GM12872 (cell line): Measurements from ENCODE around the gene PLEKHJ1.

Experiments used
- TF ChIP-seq, protein P1 (sequence below): IDR thresholded peaks from 3 replicates; pipeline ENCODE4 v1.5.1; 2011; ENCODE audit warnings: low read depth, mild to moderate bottlenecking, low read length, moderate library complexity; ENCODE audit not compliant: insufficient read depth

PLEKHJ1 gene

DNA sequence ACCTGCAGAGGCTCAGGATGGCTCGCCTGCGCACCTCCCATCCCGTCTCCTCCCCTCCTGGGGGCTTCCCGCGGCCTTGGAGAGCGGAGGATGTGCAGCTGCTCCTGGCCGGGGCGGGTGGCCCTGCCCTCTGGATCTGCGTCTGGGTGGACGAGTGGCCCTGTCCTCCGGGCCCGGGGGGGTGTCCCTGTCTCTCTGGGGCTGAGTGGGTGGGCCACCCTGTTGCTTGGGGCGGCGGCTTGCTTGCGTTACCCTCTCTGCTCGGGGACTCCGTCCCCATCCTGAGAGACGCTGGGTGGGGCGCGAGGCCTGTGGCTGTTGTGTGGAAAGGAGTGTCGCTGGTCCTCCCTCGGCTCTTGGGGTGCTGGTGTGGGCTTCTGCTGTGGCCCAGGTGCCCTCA is 37.8 kb downstream of the PLEKHJ1 start:
- TF ChIP-seq, protein P1, sequence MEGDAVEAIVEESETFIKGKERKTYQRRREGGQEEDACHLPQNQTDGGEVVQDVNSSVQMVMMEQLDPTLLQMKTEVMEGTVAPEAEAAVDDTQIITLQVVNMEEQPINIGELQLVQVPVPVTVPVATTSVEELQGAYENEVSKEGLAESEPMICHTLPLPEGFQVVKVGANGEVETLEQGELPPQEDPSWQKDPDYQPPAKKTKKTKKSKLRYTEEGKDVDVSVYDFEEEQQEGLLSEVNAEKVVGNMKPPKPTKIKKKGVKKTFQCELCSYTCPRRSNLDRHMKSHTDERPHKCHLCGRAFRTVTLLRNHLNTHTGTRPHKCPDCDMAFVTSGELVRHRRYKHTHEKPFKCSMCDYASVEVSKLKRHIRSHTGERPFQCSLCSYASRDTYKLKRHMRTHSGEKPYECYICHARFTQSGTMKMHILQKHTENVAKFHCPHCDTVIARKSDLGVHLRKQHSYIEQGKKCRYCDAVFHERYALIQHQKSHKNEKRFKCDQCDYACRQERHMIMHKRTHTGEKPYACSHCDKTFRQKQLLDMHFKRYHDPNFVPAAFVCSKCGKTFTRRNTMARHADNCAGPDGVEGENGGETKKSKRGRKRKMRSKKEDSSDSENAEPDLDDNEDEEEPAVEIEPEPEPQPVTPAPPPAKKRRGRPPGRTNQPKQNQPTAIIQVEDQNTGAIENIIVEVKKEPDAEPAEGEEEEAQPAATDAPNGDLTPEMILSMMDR, result no peak

DNA sequence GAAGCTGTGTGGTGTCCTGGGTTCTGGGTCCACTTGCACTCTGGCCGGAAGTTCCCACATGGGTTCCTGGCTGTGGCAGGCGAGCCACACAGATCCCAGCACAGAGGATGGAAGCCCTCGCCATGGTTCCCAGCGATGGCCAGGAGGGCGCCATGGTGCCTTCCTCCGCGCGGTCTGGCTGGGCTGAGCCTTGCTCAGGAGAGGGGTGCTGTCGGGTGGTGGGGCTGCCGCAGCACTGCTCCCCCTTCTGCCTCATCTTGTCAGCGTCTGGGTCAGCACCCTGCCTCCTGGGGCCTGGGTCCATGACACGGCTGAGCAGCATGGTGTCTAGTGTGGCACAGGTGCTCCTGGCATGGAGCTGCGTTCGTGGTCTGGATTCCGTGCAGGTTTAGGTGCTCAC is 38.9 kb downstream of the PLEKHJ1 start:
- TF ChIP-seq, protein P1, result no peak

DNA sequence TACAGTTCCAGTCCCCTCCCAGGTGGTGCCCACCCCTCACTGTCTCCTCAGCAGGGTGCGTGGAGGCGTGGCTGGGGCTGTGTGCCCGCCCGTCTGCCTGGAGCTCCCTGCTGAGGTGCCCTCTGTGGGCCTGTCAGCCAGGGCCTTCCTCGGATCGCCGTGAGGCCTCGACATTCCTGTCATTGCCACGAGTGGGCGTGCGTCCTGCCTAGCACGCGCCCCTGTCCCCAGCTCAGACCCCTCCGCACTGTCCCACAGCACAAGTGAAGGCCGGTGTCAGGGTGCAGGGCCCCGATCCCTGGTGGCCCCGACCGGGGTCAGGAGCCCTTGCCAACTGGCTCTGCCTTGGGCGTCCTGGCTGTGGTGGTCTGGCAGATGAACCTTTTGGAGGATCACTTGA is 40.2 kb downstream of the PLEKHJ1 start:
- TF ChIP-seq, protein P1, result no peak

DNA sequence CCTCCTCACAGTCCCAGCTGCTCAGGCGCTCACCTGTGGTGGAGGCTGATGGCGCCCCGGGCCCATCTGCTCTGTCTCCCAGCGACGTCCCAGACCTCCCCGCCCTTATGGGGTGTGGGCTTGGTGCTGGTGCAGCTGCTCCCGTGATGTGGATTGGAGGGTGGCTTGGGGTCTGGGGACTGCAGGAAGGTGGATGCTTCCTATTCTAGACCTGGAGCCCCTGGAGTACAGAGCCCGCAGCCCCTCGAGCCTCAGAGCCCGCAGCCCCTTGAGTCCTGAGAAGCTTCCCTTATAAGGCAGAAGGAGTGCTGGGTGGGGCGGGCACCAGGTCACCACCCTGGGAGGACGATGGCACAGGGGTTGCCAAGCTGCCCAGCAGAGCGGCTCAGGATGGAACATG is 40.8 kb downstream of the PLEKHJ1 start:
- TF ChIP-seq, protein P1, result no peak

DNA sequence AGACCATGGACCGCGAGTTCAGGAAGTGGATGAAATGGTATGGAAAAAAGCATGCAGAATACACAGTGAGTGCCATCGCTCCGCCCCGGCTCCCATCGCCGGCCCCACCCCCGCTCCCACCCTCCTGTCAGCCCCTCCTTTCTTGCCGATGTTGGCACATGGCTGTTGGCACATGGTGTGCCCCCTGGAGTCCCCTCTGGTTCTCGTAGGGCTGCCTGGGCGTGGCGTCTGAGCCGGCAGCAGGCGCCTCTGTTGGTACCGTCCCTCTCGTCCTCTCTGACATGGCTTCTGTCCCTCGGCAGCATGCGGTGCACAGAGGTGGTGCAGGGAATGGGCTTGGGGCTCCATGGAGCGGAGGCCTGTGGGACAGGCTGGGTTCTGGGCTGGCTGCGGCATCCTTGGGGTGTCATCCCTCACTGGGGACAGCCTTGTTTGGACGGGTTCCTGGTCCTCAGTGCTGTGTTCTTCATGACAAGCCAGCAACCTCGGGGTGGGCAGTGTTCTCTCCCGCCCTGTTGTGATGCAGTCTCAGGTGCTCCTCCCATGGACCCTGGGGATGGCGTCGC is 41.5 kb downstream of the PLEKHJ1 start:
- TF ChIP-seq, protein P1, result no peak

DNA sequence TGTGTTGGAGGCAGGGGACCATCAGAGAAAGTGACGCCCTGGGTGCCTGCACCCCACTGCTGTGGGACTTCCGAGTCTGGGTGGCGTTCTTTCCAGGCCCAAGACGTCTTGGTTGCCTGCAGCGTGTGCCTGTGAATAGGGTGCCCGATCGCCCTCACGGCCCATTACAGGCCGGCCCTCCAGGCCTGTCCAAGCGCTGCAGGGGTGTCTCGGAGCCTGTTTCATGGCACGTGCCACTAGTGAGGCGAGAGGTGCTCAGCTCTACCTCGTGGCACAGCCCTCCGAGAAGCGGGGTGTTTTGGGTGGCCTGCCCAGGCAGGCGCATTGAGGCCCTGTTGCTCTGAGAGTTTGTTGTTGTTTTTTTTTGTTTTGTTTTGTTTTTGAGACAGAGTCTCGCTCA is 42.3 kb downstream of the PLEKHJ1 start:
- TF ChIP-seq, protein P1, result no peak

DNA sequence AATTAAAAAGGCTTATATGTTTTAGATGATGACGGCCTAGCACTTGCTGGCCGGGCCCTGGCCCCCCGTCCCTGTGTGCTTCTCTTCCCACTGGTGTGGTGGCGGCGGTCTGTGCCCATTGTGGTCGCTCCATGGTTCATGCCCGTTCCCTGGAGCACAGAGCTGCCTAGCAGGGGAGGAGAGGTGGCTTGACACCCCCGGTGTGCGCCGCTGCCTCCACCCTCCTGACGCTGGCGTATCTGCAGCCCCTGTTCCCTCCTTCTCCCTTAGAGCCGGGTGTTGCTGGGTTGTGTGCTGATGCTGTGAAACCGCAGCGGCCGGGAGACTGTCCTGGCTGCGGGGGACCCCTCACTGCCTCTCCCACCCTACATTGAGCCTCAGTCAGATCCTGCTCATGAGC is 43.3 kb downstream of the PLEKHJ1 start:
- TF ChIP-seq, protein P1, result no peak
